Measurements from ENCODE around the gene IRAK2. TPM values are rescaled to one million over a fixed set of nuclear protein-coding genes. Genes with fewer than 3 reads are reported as not detected.
"Not testable (repeated sequence)": the region's sequence is repeated elsewhere in the genome, so short reads cannot be mapped to it uniquely, and the experiment has no call there.

IRAK2 gene
- total RNA-seq, 1 experiment from 2014 or later: 6.4 TPM

DNA sequence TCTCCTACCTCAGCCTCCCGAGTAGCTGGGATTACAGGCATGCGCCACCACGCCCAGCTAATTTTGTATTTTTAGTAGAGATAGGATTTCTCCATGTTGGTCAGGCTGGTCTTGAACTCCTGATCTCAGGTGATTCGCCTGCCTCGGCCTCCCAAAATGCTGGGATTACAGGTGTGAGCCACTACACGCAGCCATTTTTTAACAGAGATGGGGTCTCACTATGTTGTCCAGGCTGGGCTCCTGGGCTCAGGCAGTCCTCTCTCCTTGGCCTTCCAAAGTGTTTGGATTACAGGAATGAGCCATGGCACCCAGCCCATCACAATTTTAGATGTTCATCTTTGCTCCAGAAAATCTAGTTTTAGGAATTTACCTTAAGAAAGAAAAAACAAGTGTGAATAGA lies 6.2 kb upstream of the IRAK2 start:
- DNase-seq (ENCODE audit: low spot score): not testable (repeated sequence)

DNA sequence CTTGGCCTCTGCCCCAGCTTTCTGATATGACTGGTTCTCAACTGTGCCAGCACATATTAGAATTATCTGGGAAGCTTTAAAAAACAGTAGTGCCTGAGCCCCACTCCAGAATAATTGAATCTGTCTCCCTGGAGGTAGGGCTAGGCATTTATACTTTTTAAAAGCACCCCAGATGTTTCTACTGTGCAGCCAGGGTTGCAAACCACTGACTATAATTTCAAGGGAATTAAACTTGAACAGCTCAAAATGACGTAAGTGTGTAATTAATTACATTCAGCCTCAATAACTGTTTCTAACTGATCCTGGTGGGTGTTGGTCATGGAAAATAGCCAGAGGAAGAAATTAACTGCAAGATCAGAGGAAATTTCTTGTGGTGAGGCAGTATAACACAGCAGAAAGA lies 4.4 kb upstream of the IRAK2 start:
- DNase-seq (ENCODE audit: low spot score): peak; percentile 22

DNA sequence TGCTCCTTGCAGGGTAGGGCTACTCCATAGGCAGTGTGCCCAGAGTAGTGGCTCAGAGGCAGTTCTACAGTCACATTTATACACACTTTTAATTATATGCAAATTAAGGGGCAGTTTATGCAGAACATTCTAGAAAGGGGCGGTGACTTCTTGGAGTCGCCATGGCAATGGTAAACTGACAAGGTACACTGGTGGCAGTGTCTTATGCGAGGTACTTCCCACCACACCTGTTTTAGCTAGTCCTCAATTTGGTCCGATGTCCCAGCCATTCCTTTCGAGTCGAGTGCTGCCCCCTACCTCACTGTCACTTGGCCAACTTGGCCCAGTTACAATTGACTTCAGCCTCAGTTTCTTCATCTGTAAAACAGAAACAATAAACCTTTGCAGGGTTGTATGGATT lies 3.8 kb upstream of the IRAK2 start:
- no peak for DNase-seq (ENCODE audit: low spot score)

DNA sequence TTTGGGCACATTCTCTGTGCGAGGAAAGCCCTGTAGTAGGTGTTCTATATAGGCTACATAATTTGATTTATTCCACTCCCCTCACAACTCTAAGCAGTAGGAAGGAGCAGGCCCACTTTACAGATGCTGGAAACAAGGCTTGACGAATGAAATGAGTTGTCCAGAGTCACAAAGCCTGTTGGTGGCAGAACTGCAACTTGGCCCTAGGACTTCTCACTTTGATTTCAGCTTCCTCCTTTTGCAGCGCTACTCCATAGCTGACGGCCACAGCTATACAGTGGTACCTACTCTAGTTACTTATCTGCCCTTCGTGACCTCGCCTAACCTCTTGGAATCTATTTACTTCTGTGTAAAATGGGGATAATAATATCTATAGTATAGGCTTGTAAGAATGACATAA lies 2.5 kb upstream of the IRAK2 start:
- no peak for DNase-seq (ENCODE audit: low spot score)

DNA sequence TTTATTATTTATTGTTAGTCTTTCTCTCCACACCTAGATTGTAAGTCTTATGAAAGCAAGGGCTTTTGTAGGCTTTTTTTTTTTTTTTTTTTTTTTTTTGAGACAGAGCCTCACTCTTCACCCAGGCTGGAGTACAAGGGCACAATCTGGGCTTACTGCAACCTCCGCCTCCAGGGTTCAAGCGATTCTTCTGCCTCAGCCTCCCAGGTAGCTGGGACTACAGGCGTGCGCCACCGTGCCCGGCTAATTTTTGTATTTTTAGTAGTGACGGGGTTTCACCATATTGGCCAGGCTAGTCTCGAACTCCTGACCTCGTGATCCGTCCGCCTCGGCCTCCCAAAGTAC lies 546 bp upstream of the IRAK2 start:
- not testable (repeated sequence) for DNase-seq (ENCODE audit: low spot score)

DNA sequence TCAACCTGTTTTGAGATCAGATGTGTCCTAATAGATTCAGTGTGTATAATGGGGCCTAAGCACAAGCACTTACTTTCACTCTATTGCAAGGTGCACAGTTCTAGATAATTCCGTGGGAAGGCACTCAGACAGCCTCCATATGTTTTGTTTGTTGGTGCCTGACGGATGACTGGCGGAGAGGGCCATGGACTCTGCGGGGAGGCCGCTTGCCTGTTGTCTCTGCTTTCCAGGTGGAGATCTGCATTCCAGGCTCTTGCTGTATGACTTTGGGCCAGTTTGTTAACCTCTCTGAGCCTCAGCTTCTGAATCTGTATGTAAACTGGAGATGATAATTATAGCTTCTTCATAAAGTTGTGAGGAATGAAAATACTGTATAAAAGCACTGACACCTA lies 1.5 kb downstream of the IRAK2 start:
- no peak for DNase-seq (ENCODE audit: low spot score)

DNA sequence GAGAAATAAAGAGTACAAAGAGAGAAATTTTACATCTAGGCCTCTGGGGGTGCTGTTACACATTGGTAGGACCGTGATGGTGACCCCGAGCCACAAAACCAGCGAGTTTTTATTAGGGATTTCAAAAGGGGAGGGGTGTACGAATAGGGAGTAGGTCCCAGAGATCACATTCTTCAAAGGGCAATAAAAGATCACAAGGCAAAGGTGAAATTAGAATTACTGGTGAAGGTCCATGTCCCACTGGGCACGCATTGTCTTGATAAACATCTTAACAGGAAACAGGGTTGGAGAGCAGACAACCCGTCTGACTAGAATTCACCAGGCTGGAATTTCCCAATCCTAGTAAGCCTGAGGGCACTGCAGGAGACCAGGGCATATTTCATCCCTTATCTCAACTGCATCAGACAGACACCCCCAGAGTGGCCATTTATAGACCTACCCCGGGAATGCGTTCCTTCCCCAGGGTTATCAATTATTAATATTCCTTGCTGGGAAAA lies 4.3 kb downstream of the IRAK2 start:
- DNase-seq (ENCODE audit: low spot score): peak; percentile 73

DNA sequence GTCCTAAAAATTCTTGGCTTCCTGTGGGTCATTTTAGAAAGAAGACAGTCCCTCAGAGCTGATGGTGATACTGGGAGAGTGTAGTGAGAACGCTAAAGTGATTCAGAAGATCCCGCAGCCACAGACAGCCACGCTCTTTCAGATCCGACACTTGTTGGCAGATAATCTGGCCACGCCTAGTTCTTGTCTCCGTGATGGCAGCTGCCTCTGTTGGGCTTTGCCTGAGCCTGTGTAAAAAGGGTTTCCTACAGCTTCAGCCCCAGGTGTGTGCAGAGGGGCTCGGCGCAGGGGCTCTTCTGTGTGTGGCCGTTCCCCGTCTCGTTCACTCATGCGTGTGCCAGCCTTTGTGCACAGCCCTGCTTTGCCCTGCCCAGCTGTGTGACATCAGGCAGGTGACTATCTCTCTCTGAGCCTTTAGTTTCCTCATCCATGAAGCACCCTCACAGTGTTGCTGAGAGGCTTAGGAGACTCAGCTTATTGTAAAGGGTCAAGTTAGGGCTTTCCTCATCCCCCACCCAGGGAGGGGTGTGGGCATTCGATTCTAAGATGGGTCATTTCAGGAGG lies 6.3 kb downstream of the IRAK2 start:
- DNase-seq (ENCODE audit: low spot score): peak; percentile 49

DNA sequence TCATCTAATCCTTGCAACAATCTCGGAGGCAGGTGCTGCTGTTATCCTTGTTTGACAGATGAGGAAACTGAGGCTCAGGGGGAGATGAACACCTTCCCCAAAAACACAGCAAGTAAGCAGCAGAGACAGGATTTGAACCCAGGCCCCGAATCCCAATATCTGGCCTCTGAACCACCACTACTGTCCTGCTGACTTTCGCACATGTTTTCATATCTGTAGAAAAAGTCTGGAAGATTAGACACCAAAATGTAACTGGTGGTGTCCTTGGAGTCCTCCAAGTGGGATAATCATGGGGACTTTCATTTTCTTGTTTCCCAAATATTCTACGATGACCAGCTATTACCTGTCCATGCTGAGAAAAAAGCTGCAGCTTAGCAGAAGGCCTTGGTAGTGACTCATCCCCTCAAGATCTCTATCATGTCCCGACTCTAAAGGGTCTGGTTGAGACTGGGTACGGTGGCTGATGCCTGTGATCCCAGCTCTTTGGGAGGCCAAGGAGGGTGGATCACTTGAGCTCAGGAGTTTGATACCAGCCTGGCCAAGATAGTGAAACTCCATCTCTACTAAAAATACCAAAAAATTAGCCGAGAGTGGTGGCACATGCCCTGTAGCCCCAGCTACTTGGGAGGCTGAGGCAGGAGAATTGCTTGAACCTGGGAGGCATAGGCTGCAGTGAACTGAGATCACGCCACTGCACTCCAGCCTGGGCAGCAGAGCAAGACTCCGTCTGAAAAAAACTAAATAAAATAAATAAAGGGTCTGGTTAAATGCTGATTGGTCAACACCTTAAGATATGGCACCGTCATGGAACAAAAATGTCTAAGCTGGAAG lies 8.6 kb downstream of the IRAK2 start:
- peak; percentile 84 for DNase-seq (ENCODE audit: low spot score)

DNA sequence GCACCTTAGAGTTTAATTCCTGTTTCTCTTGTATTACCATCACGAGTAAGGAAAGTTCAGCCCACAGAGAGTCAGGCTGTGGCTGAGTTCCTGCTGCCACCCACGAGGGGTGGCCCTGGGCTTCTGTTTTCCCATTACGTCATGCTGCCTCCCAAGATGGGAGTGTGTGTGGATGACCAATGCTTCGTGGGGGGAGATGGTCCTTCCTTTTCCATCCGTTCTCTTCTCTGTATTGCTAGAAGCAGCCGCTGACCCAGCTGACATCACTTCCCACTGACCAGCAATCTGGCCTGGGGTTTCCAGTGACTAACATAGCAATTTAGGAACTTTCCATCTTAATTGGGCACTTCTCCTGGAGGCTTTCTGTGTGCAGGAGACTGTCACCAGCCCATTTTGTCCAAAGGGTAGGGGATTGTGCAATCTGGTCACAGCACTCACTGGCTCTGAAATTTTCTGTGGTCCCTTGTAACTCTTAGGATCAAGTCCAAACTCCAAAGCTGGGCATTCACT lies 9.3 kb downstream of the IRAK2 start:
- peak; percentile 99 for DNase-seq (ENCODE audit: low spot score)

DNA sequence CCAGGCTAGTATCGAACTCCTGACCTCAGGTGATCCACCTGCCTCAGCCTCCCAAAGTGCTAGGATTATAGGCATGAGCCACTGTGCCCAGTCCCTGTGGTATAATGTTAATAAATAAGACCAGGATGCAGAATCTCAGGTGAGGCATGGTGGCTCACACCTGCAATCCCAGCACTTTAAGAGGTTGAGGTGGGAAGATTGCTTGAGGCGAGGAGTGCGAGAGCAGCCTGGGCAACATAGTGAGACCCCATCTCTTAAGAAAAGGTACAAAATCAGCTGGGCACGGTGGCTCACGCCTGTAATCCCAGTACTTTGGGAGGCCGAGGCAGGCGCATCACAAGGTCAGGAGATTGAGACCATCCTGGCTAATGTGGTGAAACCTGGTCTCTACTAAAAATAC lies 10.6 kb downstream of the IRAK2 start:
- DNase-seq (ENCODE audit: low spot score): not testable (repeated sequence)

DNA sequence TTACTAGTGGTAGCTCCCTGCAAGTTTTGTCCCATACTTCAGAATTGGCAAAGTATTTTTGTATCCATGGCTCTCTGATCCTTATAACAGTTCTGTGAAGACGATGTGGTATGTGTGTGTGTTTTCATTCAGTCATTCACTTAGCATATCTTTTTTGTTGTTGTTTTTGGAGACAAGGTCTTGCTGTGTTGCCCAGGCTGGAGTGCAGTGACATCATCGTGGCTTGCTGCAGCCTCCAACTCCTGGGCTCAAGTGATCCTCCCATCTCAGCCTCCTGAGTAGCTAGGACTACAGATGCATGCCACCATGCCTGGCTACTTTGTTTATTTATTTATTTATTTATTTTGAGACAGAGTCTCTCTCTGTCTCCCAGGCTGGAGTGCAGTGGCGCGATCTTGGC lies 11.4 kb downstream of the IRAK2 start:
- DNase-seq (ENCODE audit: low spot score): not testable (repeated sequence)

DNA sequence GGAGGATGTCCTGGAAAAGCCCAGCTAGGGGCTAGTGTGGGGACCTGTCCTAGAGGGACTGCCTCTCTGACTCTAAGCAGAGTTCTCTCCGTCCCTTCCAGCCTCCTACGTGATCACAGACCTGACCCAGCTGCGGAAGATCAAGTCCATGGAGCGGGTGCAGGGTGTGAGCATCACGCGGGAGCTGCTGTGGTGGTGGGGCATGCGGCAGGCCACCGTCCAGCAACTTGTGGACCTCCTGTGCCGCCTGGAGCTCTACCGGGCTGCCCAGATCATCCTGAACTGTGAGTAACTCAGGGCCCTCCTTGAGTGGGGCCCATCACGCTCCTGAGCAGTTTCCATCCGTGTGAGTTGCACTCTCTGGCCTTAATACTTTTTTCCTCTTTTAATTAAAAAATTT lies 13.0 kb downstream of the IRAK2 start:
- no peak for DNase-seq (ENCODE audit: low spot score)

DNA sequence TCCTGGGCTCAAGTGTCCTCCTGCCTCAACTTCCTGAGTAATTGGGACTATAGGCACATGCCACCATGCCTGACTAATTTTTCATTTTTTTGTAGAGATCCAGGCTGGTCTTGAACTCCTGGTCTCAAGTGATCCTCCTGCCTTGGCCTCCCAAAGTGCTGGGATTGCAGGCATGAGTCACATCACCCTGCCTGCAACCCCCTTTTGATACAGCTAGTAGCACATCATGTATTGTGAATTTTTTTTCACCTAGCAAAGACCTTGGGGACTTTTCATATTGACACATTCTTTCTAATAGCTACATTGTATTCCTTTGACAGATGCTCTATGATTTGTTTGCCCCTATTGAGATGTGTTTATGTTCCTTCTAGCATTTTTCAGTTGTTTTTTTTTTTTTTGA lies 14.2 kb downstream of the IRAK2 start:
- no peak for DNase-seq (ENCODE audit: low spot score)

DNA sequence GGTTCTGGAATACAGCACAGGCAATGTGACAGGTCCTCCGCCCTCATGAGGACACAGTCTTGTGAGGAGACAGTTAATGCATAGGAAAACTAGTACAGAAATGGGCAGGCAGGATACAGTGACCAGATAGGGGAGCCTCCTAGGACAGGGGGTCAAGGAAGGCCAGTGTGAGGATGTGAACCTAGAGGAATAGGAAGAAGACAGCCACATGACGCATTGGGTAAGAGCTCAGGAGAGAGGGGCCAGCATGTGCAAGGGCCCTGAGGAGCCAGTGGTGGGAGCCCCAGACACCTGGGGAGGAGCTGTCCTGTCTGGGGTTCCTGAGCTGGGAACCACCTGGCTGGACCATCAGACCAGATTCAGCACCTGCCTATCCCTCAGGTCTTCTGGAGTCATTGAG lies 15.6 kb downstream of the IRAK2 start:
- DNase-seq (ENCODE audit: low spot score): no peak

DNA sequence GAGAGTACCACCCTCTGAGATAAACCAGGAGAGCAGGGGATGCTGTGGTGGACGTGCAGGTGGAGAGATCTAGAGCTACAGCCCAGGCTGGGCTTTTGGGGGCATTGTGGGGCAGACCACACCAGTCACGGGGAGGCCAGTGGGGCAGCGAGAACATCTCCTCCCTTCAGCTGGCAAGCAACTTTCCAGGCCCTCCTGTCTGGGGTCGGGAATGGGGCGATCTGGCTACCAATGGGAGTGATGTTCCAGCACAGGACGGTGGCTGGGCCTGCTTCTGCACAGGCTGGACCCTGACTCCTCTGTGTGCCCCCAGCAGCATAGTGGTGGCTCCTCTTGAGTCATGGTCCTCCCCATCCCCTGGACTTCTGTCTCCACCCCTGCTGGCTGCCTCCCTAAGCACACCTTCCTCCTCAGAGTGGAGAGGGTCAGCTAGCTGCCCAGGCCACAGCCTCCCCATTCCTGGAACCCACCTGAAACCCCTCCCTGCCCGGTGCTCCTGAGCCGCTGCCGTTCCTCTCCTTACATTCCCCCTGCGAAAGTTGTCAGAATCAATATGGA lies 16.1 kb downstream of the IRAK2 start:
- DNase-seq (ENCODE audit: low spot score): no peak

DNA sequence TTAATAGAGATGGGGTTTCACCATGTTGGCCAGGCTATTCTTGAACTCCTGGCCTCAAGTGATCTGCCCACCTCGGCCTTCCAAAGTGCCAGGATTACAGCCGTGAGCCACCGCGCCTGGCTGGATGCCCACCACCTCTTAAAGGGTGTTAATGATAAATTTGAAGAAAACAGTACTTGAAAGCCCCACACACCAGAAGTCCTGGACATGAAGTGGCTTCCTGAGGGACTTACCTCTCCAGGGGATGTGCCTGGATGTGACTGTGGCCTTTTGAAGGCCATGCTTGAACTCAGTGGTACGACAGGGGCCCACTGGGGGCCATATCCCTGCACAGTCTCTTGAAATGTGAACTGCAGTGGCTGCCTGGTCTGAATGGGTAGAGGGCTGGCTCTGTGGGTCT lies 18.2 kb downstream of the IRAK2 start:
- no peak for DNase-seq (ENCODE audit: low spot score)

DNA sequence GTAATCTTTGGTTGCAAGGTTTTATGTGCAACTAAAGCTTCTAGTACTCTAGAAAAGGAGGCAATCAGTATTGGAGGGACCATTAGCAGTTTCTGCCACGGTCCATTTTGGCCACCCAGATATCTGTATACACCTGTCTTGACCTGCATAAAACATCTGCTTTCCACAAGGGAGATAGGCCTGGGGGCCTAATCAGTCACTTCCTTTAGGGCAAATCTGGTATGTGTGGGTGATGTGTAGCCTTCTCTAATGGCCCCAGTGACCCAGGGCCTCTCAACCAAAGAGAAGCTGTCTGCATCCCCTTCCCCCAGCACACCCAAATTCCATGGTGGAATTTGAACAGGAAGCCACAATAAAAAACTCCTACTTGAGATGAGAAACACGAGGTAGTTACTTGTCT lies 19.5 kb downstream of the IRAK2 start:
- no peak for DNase-seq (ENCODE audit: low spot score)

DNA sequence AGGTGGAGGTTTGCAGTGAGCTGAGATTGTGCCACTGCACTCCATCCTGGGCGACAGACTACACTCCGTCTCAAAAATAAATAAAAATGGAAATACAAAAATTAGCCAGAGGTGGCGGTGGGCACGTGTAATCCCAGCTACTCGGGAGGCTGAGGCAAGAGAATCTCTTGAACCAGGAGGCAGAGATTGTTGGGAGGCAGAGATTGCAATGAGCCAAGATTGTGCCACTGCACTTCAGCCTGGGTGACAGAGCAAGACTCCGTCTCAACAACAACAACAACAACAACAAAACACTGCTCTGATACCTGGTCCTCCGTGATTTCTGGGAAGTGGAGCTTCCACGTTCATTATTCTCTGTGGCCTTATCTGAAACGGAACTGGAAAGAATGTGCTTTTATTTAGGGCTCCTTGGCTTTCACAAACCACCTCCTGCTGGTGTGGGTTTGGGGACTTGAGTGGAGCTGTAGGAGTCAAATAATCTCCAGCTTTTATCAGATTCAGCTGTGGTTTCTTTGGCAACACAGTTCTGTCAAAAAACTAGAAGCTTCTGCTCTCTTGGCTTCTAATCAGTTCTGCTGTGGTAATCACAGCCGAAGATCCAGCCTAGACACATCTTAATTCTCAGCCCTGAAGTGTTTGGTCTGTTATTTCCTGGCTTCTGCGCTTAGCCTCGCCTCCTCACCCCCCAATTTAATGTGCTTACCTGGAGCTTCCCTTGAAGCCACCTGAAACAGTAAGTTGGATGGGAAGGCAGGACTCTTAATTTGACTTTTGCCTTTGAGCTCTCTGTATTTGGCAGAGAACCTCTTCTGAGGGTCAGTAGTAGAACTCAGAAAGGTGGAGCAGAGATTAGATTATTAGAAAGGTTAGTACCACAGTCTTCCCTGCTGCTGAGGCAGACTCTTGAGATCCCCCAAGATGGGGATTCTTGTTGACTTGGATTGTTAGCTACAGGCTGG lies 21.4 kb downstream of the IRAK2 start:
- no peak for DNase-seq (ENCODE audit: low spot score)

DNA sequence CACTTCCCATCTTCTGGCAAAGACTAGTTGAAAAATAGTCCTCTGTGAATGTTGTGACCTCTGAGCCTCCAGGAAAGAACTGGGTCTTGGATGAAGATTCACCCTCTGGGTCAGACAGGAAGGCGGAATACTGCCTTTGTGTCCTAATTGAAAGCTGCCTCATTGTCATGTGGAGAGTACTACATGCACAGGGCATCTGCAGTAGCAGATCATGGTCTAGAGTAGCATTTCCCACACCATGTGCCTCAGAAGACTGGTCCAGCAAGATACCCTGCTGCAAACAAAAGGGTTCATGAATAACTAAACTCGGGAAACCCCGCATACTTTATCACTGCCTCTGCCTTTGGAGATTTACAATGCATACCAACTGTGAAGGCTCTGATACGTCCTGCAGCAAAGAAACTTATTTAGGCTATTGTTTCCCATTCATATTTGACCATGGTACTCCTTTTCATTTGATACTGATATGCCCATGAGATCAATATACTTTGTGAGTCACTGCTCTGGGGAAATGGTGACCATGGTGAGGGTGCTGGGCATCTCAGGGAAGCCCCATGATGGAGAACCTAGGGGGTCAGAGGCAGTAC lies 22.7 kb downstream of the IRAK2 start:
- no peak for DNase-seq (ENCODE audit: low spot score)

DNA sequence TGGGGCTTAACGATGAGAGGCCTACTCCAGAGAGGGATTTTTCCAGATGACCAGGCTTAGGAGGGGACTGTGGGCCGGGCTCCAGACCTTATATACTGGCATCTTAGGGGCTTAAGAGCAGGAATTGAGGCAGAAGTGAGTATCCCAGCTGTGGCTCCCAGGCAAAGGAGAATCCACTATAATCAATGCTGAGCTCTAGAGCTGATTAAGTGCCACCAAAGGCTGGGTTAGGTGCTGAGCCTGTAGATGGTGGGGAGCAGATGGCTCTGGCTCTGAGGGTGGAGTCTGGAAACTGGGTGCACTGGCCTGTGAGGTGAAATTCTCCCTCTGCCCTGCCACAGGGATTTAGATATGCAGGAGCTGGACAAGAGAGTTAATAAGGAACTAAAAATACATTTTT lies 23.2 kb downstream of the IRAK2 start:
- no peak for DNase-seq (ENCODE audit: low spot score)
